Mammary epithelial cell (primary cell): ENCODE data around the gene AGFG2.

Experiments
- CTCF ChIP-seq, 2 donors: IDR thresholded peaks in 1 of 2; conservative IDR thresholded peaks in 1 of 2; 2 replicates each; pipeline ENCODE4 v1.5.1; 2011 to 2012; ENCODE audit warnings: inconsistent platforms in 2 of 2, low read length in 2 of 2, mild to moderate bottlenecking in 2 of 2, control low read depth in 1 of 2, low read depth in 1 of 2; ENCODE audit not compliant: insufficient read depth in 1 of 2; ENCODE audit errors: extremely low read depth in 1 of 2
- EZH2 ChIP-seq: IDR thresholded peaks from 2 replicates; pipeline ENCODE4 v1.6.1; 2012; ENCODE audit warnings: low read length, inconsistent platforms, borderline replicate concordance

- TF ChIP-seq CTCF (conservative IDR thresholded peaks at IDR 0.05 in 1 of 2, IDR thresholded peaks at IDR 0.05 in 1 of 2; ENCODE audit: extremely low read depth in 1 of 2, insufficient read depth in 1 of 2, low read depth in 1 of 2, low read length in 2 of 2) = no peak
- no peak for TF ChIP-seq EZH2
Measured at GRCh38 chr7:100572281-100572948, 33.4 kb downstream of the AGFG2 start.
